ENCODE results near the gene POLD3.

The POLD3 gene

DNA sequence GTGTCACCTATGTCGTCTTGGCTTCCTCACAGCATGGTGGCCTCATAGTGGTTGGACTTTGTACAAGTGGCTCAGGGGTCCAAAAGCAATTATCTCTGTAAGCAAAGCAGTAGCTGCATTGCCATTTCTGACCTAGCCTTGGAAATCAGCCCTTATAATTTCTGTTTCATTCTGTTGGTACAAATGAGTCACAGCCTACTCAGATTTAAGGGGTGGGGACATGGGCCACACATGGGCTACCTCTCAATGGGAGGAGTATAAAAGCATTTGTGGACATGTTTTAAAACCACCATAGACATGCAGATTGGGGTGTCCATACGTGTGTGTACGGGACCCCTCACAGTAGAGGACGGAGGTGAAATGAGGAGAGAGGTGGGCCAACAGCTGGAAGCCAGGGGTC is 97.3 kb downstream of the POLD3 start:
- TF ChIP-seq POLR2AphosphoS5 (IDR thresholded peaks at IDR 0.05; ENCODE audit: low read depth, low read length) (no peak), FOXP2 (optimal IDR thresholded peaks at IDR 0.05; ENCODE audit: borderline replicate concordance, extremely low read depth, extremely low read length, insufficient read depth) (no peak), SIN3A (IDR thresholded peaks at IDR 0.05; ENCODE audit: borderline replicate concordance, insufficient read depth, low read length) (no peak), TAF1 (IDR thresholded peaks at IDR 0.05; ENCODE audit: borderline replicate concordance, insufficient read depth, low read length) (no peak)
- TF ChIP-seq, protein P1, sequence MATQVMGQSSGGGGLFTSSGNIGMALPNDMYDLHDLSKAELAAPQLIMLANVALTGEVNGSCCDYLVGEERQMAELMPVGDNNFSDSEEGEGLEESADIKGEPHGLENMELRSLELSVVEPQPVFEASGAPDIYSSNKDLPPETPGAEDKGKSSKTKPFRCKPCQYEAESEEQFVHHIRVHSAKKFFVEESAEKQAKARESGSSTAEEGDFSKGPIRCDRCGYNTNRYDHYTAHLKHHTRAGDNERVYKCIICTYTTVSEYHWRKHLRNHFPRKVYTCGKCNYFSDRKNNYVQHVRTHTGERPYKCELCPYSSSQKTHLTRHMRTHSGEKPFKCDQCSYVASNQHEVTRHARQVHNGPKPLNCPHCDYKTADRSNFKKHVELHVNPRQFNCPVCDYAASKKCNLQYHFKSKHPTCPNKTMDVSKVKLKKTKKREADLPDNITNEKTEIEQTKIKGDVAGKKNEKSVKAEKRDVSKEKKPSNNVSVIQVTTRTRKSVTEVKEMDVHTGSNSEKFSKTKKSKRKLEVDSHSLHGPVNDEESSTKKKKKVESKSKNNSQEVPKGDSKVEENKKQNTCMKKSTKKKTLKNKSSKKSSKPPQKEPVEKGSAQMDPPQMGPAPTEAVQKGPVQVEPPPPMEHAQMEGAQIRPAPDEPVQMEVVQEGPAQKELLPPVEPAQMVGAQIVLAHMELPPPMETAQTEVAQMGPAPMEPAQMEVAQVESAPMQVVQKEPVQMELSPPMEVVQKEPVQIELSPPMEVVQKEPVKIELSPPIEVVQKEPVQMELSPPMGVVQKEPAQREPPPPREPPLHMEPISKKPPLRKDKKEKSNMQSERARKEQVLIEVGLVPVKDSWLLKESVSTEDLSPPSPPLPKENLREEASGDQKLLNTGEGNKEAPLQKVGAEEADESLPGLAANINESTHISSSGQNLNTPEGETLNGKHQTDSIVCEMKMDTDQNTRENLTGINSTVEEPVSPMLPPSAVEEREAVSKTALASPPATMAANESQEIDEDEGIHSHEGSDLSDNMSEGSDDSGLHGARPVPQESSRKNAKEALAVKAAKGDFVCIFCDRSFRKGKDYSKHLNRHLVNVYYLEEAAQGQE (IDR thresholded peaks at IDR 0.05; ENCODE audit: insufficient read depth in 1 of 2, low read depth in 2 of 2, low read length in 2 of 2) = no peak

DNA sequence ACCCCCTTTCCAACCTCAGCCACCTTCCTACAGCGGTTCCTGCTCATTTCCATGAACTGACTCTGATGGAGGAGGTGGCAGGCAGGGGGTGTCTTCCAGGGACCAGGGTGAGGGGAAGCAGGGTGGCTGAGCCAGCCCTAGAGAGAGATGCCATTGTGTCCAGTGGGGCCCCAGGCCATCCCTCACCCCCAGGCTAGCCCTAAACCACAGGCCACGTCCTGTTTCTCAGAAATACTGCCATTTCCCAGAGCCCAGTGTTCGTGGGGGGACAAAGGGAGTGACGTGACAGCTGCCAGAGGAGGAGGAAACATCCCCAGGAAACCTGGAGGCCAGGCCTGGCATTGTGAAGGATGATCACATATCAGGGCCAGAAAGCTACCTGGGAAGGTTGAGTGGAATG is 99.4 kb downstream of the POLD3 start:
- TF ChIP-seq FOXP2 (optimal IDR thresholded peaks at IDR 0.05; ENCODE audit: borderline replicate concordance, extremely low read depth, extremely low read length, insufficient read depth) (no peak), POLR2AphosphoS5 (IDR thresholded peaks at IDR 0.05; ENCODE audit: low read depth, low read length) (no peak), TAF1 (IDR thresholded peaks at IDR 0.05; ENCODE audit: borderline replicate concordance, insufficient read depth, low read length) (no peak), SIN3A (IDR thresholded peaks at IDR 0.05; ENCODE audit: borderline replicate concordance, insufficient read depth, low read length) (no peak)
- TF ChIP-seq, protein P1 (IDR thresholded peaks at IDR 0.05; ENCODE audit: insufficient read depth in 1 of 2, low read depth in 2 of 2, low read length in 2 of 2) = no peak

Measured in PFSK-1 (cell line).